ENCODE data around the gene TRA2A.
"Not testable (repeated sequence)": the region's sequence is repeated elsewhere in the genome, so short reads cannot be mapped to it uniquely, and the experiment has no call there.

The TRA2A gene

DNA sequence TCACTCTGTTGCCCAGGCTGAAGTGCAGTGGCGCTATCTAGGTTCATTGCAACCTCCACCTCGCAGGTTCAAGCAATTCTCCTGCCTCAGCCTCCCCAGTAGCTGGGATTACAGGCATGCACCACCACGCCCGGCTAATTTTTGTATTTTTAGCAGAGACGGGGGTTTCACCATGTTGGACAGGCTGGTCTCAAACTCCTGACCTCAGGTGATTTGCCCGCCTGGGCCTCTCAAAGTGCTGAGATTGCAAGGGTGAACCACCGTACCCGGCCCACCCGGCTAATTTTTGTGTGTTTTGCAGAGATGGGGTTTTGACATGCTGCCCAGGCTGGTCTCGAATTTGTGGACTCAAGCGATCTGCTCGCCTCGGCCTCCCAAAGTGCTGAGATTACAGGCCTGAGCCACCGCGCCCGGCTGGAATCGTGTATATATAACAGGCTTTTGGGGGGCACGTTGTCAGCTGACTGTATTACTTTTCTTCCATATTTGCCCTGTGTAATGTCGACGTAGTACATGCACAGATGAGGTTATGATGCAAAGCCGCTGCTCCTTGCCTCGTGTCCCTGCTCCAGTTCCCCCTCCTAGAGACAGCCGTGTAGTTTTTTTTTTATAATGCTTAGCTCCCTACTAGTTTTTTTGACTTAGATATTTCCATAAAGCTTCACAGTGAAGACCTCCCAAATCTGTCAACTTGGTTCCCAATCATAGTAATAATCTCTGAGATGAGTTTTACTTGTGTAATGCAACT, 883 bp upstream of the TRA2A start:
- no peaks in the 10 kb centered on the region for H3K9me3 ChIP-seq (ENCODE audit: control insufficient read depth, low read length)
- H3K27me3 ChIP-seq (replicated peaks; ENCODE audit: control insufficient read depth, insufficient read depth, low read length), result no peaks in the 10 kb centered on the region
- H3K9ac ChIP-seq (ENCODE audit: low read length), result peak overlapping the region; percentile 99
- H3K36me3 ChIP-seq (ENCODE audit: control insufficient read depth, insufficient read depth, low read length, severe bottlenecking), result no peaks in the 10 kb centered on the region
- peak overlapping the region; percentile 95 for H3K4me3 ChIP-seq (ENCODE audit: low read length)
- no peak for DNase-seq (ENCODE audit: low read depth)
- peaks cover 21% of the 10 kb centered on the region for H3K4me1 ChIP-seq (ENCODE audit: control insufficient read depth, insufficient read depth, low read length)

DNA sequence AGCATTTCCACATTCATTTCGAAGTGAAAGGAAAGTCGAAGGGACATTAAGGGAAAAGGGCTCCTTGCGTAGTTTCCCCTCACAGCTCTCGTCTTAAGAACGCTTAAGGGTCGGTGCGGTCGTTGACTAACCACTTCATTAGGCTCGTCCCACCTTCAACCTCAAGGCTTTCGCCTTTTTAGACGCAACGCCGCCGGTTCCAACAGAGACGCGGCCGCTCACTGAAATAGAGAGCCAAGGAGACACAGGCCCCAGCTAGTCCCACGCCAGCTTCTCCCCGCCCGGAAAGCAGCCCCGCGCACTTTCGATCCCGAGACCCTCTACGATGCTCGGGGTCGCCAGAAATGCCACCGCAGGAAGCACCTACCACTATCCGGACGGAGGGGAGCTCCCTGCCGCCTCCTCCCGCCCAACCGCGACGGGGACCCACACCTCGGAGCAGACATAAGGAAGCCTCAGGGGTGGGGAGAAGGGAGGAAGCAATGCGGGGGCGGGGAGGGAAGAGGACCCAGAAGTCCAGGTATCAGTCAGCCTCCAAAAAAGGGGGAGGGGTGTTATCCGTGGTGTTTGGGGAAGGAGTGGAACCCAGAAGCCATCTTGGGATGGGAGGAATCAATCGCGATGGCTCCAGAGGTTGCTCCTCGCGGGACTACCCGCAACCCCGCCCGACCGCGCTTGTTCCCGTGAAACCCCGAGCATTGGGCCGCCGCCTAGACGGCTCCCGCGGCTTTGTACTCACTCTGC, 559 bp downstream of the TRA2A start:
- Histone ChIP-seq H3K9me3 (ENCODE audit: control insufficient read depth, low read length) (no peaks in the 10 kb centered on the region), H3K9ac (ENCODE audit: low read length) (peak overlapping the region; percentile 99), H3K27me3 (replicated peaks; ENCODE audit: control insufficient read depth, insufficient read depth, low read length) (no peaks in the 10 kb centered on the region), H3K4me3 (ENCODE audit: low read length) (peak overlapping the region; percentile 95), H3K36me3 (ENCODE audit: control insufficient read depth, insufficient read depth, low read length, severe bottlenecking) (no peaks in the 10 kb centered on the region), H3K4me1 (ENCODE audit: control insufficient read depth, insufficient read depth, low read length) (peaks cover 35% of the 10 kb centered on the region)
- DNase-seq (ENCODE audit: low read depth), result peak; percentile 75

DNA sequence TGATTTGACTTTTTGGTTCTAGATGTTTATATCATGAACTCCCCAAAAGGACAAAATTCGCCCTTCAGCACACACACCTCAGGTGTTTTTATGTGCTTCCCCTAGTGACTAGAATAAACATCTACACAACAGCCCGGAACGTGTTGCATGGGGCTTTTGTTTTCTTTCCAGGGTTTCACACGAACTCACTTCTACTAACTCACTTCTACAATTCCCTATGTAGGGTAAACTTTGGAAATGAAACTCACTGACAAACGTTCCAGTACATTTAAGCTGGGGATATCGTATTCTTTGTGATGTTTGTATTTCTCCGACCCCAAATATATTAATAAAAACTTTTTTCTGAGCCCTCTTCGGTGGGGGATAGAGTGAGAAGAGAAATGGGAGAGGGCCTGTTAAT, 1.4 kb downstream of the TRA2A start:
- no peaks in the 10 kb centered on the region for H3K27me3 ChIP-seq (replicated peaks; ENCODE audit: control insufficient read depth, insufficient read depth, low read length)
- peak; percentile 64 for DNase-seq (ENCODE audit: low read depth)
- peak overlapping the region; percentile 99 for H3K9ac ChIP-seq (ENCODE audit: low read length)
- peaks cover 42% of the 10 kb centered on the region for H3K4me1 ChIP-seq (ENCODE audit: control insufficient read depth, insufficient read depth, low read length)
- H3K9me3 ChIP-seq (ENCODE audit: control insufficient read depth, low read length), result no peaks in the 10 kb centered on the region
- no peaks in the 10 kb centered on the region for H3K36me3 ChIP-seq (ENCODE audit: control insufficient read depth, insufficient read depth, low read length, severe bottlenecking)
- H3K4me3 ChIP-seq (ENCODE audit: low read length), result peak overlapping the region; percentile 95

DNA sequence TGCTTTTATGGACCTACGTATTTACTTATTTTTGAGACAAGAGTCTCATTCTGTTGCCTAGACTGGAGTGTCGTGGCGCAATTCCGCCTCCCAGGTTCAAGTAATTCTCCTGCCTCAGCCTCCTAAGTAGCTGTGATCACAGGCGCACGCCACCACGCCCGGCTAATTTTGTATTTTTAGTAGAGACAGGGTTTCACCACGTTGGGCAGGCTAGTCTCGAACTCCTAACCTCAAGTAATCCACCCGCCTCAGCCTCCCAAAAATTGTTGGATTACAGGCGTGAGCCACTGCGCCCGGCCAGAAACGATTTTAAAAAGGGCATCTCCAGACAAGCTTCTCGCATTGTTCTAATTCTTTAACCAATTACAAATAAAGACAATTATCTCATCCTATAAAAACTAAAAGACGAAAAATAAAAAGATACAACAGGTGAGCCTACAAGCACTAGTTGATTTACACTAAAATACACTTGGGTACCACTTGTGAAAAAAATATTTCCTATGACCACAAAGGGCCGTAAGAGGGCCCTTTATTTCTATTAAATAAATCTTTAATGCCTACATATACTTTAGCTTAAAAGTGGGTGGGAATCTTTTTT, 2.4 kb downstream of the TRA2A start:
- H3K9ac ChIP-seq (ENCODE audit: low read length), result peak overlapping the region; percentile 99

DNA sequence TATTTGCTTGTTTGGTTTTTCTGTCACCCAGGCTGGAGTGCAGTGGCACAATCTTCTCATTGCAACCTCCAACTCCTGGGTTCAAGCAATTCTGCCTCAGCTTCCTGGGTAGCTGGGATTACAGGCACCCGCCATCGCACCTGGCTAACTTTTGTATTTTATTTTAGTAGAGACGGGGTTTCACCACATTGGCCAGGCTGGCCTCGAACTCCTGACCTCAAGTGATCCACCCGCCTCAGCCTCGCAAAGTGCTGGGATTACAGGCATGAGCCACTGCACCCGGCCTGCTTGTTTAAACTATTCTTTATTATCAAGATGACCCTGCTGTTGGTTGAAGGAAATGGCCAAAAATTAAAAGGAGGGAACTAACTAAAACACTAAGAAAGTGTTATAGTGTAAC, 6.2 kb downstream of the TRA2A start:
- H3K9ac ChIP-seq (ENCODE audit: low read length); H3K27me3 ChIP-seq (replicated peaks; ENCODE audit: control insufficient read depth, insufficient read depth, low read length); DNase-seq (ENCODE audit: low read depth); H3K4me3 ChIP-seq (ENCODE audit: low read length); H3K9me3 ChIP-seq (ENCODE audit: control insufficient read depth, low read length): not testable (repeated sequence)
- H3K36me3 ChIP-seq (ENCODE audit: control insufficient read depth, insufficient read depth, low read length, severe bottlenecking), result peaks cover 16% of the 10 kb centered on the region
- H3K4me1 ChIP-seq (ENCODE audit: control insufficient read depth, insufficient read depth, low read length), result peaks cover 47% of the 10 kb centered on the region

More for the DNA sequence above, 2.4 kb downstream of the TRA2A start:
- Histone ChIP-seq H3K4me3 (ENCODE audit: low read length) (peak overlapping the region; percentile 95), H3K4me1 (ENCODE audit: control insufficient read depth, insufficient read depth, low read length) (peaks cover 47% of the 10 kb centered on the region), H3K27me3 (replicated peaks; ENCODE audit: control insufficient read depth, insufficient read depth, low read length) (no peaks in the 10 kb centered on the region), H3K9me3 (ENCODE audit: control insufficient read depth, low read length) (no peaks in the 10 kb centered on the region), H3K36me3 (ENCODE audit: control insufficient read depth, insufficient read depth, low read length, severe bottlenecking) (no peaks in the 10 kb centered on the region)
- no peak for DNase-seq (ENCODE audit: low read depth)

DNA sequence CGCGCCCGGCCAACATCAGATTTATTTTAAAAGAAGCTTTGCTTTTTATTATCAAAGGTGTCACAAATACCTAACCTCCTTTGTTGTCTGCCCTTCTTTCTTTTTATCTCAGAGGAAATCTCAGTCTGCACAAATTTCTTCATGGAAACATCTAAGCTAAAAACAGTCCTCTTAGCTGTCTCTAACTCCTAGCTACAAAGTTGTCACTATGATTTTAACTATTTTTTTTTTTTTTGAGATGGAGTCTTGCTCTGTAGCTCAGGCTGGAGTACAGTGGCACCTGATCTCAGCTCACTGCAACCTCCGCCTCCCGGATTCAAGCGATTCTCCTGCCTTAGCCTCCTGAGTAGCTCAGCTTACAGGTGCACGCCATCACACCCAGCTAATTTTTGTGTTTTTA, 7.3 kb downstream of the TRA2A start:
- Histone ChIP-seq H3K9ac (ENCODE audit: low read length) (no peak overlapping the region), H3K27me3 (replicated peaks; ENCODE audit: control insufficient read depth, insufficient read depth, low read length) (no peaks in the 10 kb centered on the region), H3K9me3 (ENCODE audit: control insufficient read depth, low read length) (no peaks in the 10 kb centered on the region), H3K36me3 (ENCODE audit: control insufficient read depth, insufficient read depth, low read length, severe bottlenecking) (peaks cover 26% of the 10 kb centered on the region), H3K4me3 (ENCODE audit: low read length) (no peak overlapping the region), H3K4me1 (ENCODE audit: control insufficient read depth, insufficient read depth, low read length) (peaks cover 38% of the 10 kb centered on the region)
- no peak for DNase-seq (ENCODE audit: low read depth)

DNA sequence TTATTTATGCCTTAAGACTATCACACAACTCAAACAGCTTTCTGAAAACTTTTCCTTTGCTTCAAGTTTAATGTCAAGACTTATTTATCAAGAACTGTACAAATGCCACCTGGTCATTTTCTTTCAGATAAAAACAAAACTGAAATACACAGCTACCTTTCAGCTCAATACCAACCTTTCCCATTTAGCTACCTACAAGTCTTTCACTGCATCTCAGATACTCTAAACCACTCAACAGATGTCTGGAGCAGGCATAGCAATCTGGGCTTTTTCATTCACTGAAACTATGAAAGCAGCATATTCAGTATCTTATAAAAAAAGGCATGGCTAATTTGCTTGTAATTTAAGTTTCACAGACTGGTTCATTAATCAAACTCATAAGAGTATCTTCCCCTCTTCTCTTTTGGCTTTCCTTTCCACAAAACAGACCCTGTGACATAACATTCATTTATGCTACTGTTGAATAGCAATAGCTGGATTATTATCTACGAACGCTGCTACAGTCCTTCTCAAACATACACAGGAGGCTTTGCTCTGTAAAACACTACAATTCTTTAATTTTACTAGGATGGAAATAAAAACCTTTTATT, 8.2 kb downstream of the TRA2A start:
- DNase-seq (ENCODE audit: low read depth), result no peak
- no peaks in the 10 kb centered on the region for H3K27me3 ChIP-seq (replicated peaks; ENCODE audit: control insufficient read depth, insufficient read depth, low read length)
- no peak overlapping the region for H3K4me3 ChIP-seq (ENCODE audit: low read length)
- H3K9me3 ChIP-seq (ENCODE audit: control insufficient read depth, low read length), result no peaks in the 10 kb centered on the region
- peaks cover 30% of the 10 kb centered on the region for H3K4me1 ChIP-seq (ENCODE audit: control insufficient read depth, insufficient read depth, low read length)
- no peak overlapping the region for H3K9ac ChIP-seq (ENCODE audit: low read length)
- H3K36me3 ChIP-seq (ENCODE audit: control insufficient read depth, insufficient read depth, low read length, severe bottlenecking), result peaks cover 35% of the 10 kb centered on the region

DNA sequence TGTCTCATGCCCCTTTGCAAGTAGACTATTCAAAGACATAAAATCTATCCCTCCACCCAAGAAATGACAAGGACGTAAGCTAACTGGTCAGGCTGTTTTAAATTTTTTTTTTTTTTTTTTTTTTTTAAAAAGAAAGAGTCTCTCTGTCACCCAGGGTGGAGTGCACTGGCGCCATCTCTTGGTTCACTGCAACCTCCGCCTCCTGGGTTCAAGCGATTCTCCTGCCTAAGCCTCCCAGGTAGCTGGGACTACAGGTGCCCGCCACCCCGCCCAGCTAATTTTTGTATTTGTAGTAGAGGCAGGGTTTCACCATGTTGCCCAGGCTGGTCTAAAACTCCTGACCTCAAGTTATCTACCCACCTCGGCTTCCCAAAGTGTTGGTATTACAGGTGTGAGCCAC, 11.2 kb downstream of the TRA2A start:
- no peak overlapping the region for H3K9ac ChIP-seq (ENCODE audit: low read length)
- H3K36me3 ChIP-seq (ENCODE audit: control insufficient read depth, insufficient read depth, low read length, severe bottlenecking), result peaks cover 60% of the 10 kb centered on the region
- H3K4me1 ChIP-seq (ENCODE audit: control insufficient read depth, insufficient read depth, low read length), result peaks cover 7% of the 10 kb centered on the region
- H3K4me3 ChIP-seq (ENCODE audit: low read length), result no peak overlapping the region
- no peaks in the 10 kb centered on the region for H3K27me3 ChIP-seq (replicated peaks; ENCODE audit: control insufficient read depth, insufficient read depth, low read length)
- no peaks in the 10 kb centered on the region for H3K9me3 ChIP-seq (ENCODE audit: control insufficient read depth, low read length)
- no peak for DNase-seq (ENCODE audit: low read depth)

DNA sequence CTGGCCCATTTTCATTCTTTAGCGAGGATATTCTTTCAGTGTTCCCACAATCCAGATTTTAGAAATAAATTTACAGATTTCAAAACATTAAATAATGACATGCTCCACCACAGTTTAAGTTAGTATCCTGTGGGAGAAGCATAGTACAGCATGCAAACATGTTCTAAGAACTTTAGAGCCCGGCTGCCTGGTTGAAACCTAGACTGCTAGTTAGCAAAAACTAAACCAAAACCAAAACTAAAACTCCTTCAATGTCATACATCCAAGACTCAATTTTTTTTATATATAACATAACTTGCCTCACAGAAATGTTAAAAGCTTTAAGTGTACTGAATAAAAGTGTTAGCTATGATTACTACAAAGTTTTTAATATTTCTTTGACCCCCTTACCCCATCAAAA, 17.0 kb downstream of the TRA2A start:
- Histone ChIP-seq H3K4me1 (ENCODE audit: control insufficient read depth, insufficient read depth, low read length) (no peaks in the 10 kb centered on the region), H3K9me3 (ENCODE audit: control insufficient read depth, low read length) (no peaks in the 10 kb centered on the region), H3K36me3 (ENCODE audit: control insufficient read depth, insufficient read depth, low read length, severe bottlenecking) (peaks cover 92% of the 10 kb centered on the region), H3K27me3 (replicated peaks; ENCODE audit: control insufficient read depth, insufficient read depth, low read length) (no peaks in the 10 kb centered on the region), H3K4me3 (ENCODE audit: low read length) (no peak overlapping the region), H3K9ac (ENCODE audit: low read length) (no peak overlapping the region)
- no peak for DNase-seq (ENCODE audit: low read depth)

DNA sequence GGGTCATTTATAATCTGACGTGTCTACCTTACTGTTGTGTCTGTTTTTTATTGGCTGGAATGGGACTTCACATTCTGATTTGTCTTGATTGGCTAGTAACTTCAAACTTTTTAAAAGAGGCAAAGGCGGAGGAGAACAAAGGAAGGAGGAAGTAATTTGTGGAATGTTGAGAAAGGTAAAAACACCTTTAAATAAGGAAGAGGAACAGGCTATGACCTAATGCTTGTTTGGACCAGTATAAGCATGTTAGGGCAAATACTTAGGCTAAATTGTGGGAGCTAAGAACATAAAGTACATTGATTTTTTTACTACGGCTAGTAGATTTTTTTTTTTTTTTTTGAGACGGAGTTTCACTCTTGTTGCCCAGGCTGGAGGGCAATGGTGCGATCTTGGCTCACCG, 18.0 kb downstream of the TRA2A start:
- not testable (repeated sequence) for H3K4me1 ChIP-seq (ENCODE audit: control insufficient read depth, insufficient read depth, low read length); H3K27me3 ChIP-seq (replicated peaks; ENCODE audit: control insufficient read depth, insufficient read depth, low read length); H3K9me3 ChIP-seq (ENCODE audit: control insufficient read depth, low read length); H3K4me3 ChIP-seq (ENCODE audit: low read length); H3K9ac ChIP-seq (ENCODE audit: low read length); DNase-seq (ENCODE audit: low read depth)
- H3K36me3 ChIP-seq (ENCODE audit: control insufficient read depth, insufficient read depth, low read length, severe bottlenecking), result peaks cover 92% of the 10 kb centered on the region

DNA sequence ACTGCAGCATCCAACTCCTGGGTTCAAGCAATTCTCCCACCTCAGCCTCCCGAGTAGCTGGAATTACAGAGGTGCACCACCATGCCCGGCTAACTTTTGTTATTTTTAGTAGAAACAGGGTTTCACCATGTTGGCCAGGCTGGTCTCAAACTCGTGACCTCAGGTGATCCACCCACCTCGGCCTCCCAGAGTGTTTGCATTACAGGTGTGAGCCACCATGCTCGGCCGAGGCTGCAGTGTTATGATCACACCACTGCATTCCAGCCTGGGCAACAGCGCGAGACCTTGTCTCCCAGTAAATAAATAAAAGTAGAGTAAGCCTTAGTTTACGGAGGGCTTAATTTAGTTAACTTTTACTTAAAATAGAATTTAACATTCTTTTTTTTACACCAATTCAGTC, 37.8 kb downstream of the TRA2A start:
- Histone ChIP-seq H3K27me3 (replicated peaks; ENCODE audit: control insufficient read depth, insufficient read depth, low read length) (no peaks in the 10 kb centered on the region), H3K36me3 (ENCODE audit: control insufficient read depth, insufficient read depth, low read length, severe bottlenecking) (peaks cover under 1% of the 10 kb centered on the region), H3K4me3 (ENCODE audit: low read length) (no peak overlapping the region), H3K9me3 (ENCODE audit: control insufficient read depth, low read length) (no peaks in the 10 kb centered on the region), H3K4me1 (ENCODE audit: control insufficient read depth, insufficient read depth, low read length) (peaks cover 9% of the 10 kb centered on the region), H3K9ac (ENCODE audit: low read length) (no peak overlapping the region)
- DNase-seq (ENCODE audit: low read depth), result no peak
